Measurements from ENCODE around the gene RAG1. TPM values are rescaled to one million over a fixed set of nuclear protein-coding genes. Genes with fewer than 3 reads are reported as not detected.

Gene RAG1
- polyA plus RNA-seq, 1 donor from 2014 or later, result 0.16 TPM

- Histone ChIP-seq H3F3A (ENCODE audit: insufficient read depth, low read length, poor library complexity, severe bottlenecking) (no peaks in the 10 kb centered on the region), H3K79me2 (replicated peaks; ENCODE audit: insufficient read depth, low read length) (peaks cover 11% of the 10 kb centered on the region), H3K4me2 (ENCODE audit: low read length) (no peak overlapping the region), H3K36me3 (ENCODE audit: insufficient read depth, low read length) (no peaks in the 10 kb centered on the region), H3K27me3 (ENCODE audit: insufficient read depth, low read depth, low read length) (no peaks in the 10 kb centered on the region), H3K27ac (ENCODE audit: low read length) (no peak overlapping the region), H3K9me3 (ENCODE audit: low read length) (no peaks in the 10 kb centered on the region), H3K9me2 (ENCODE audit: insufficient read depth, low read length) (no peaks in the 10 kb centered on the region), H2AFZ (ENCODE audit: low read depth, low read length) (no peak overlapping the region), H4K20me1 (ENCODE audit: insufficient read depth) (no peaks in the 10 kb centered on the region), H3K9ac (ENCODE audit: low read length) (no peak overlapping the region), H3K4me3 (ENCODE audit: low read length) (peak overlapping the region; percentile 1)
- TF ChIP-seq, protein P1, sequence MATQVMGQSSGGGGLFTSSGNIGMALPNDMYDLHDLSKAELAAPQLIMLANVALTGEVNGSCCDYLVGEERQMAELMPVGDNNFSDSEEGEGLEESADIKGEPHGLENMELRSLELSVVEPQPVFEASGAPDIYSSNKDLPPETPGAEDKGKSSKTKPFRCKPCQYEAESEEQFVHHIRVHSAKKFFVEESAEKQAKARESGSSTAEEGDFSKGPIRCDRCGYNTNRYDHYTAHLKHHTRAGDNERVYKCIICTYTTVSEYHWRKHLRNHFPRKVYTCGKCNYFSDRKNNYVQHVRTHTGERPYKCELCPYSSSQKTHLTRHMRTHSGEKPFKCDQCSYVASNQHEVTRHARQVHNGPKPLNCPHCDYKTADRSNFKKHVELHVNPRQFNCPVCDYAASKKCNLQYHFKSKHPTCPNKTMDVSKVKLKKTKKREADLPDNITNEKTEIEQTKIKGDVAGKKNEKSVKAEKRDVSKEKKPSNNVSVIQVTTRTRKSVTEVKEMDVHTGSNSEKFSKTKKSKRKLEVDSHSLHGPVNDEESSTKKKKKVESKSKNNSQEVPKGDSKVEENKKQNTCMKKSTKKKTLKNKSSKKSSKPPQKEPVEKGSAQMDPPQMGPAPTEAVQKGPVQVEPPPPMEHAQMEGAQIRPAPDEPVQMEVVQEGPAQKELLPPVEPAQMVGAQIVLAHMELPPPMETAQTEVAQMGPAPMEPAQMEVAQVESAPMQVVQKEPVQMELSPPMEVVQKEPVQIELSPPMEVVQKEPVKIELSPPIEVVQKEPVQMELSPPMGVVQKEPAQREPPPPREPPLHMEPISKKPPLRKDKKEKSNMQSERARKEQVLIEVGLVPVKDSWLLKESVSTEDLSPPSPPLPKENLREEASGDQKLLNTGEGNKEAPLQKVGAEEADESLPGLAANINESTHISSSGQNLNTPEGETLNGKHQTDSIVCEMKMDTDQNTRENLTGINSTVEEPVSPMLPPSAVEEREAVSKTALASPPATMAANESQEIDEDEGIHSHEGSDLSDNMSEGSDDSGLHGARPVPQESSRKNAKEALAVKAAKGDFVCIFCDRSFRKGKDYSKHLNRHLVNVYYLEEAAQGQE (IDR thresholded peaks at IDR 0.05; ENCODE audit: borderline replicate concordance), result no peak
- no peak for TF ChIP-seq CTCF (IDR thresholded peaks at IDR 0.05; ENCODE audit: poor library complexity, severe bottlenecking)
- TF ChIP-seq EZH2 (IDR thresholded peaks at IDR 0.05; ENCODE audit: borderline replicate concordance, insufficient read depth, low read length, poor library complexity, severe bottlenecking), result no peak
- TF ChIP-seq EP300 (conservative IDR thresholded peaks at IDR 0.05; ENCODE audit: poor library complexity, severe bottlenecking), result no peak
- no peak for TF ChIP-seq TAF1 (IDR thresholded peaks at IDR 0.05; ENCODE audit: low read depth)
- no peak for TF ChIP-seq RAD21 (conservative IDR thresholded peaks at IDR 0.05)
- TF ChIP-seq SMC3 (conservative IDR thresholded peaks at IDR 0.05; ENCODE audit: poor library complexity), result no peak
- no peak for TF ChIP-seq MXI1 (conservative IDR thresholded peaks at IDR 0.05; ENCODE audit: poor library complexity, severe bottlenecking)
- no peak for TF ChIP-seq POLR2AphosphoS5 (IDR thresholded peaks at IDR 0.05)
These were observed 29.1 kb downstream of the RAG1 start for GRCh38 chr11:36596880-36597279.

- H2AFZ ChIP-seq (ENCODE audit: low read depth, low read length), result no peak within 1 kb of the TSS
- H3K4me2 ChIP-seq (ENCODE audit: low read length), result no peak within 1 kb of the TSS
- H3K27ac ChIP-seq (ENCODE audit: low read length), result no peak within 1 kb of the TSS
- H3K27me3 ChIP-seq (ENCODE audit: insufficient read depth, low read depth, low read length), result no peaks in the 10 kb centered on the region
- no peak within 1 kb of the TSS for H3K4me3 ChIP-seq (ENCODE audit: low read length)
- no peaks in the 10 kb centered on the region for H4K20me1 ChIP-seq (ENCODE audit: insufficient read depth)
- no peaks in the 10 kb centered on the region for H3F3A ChIP-seq (ENCODE audit: insufficient read depth, low read length, poor library complexity, severe bottlenecking)
- H3K9ac ChIP-seq (ENCODE audit: low read length), result no peak within 1 kb of the TSS
- H3K9me3 ChIP-seq (ENCODE audit: low read length), result no peaks in the 10 kb centered on the region
- H3K79me2 ChIP-seq (replicated peaks; ENCODE audit: insufficient read depth, low read length), result peaks cover 11% of the 10 kb centered on the region
- no peaks in the 10 kb centered on the region for H3K36me3 ChIP-seq (ENCODE audit: insufficient read depth, low read length)
- no peaks in the 10 kb centered on the region for H3K9me2 ChIP-seq (ENCODE audit: insufficient read depth, low read length)
- no peak for TF ChIP-seq SMC3 (conservative IDR thresholded peaks at IDR 0.05; ENCODE audit: poor library complexity)
- no peak for TF ChIP-seq EZH2 (IDR thresholded peaks at IDR 0.05; ENCODE audit: borderline replicate concordance, insufficient read depth, low read length, poor library complexity, severe bottlenecking)
- TF ChIP-seq EP300 (conservative IDR thresholded peaks at IDR 0.05; ENCODE audit: poor library complexity, severe bottlenecking), result no peak
- no peak for TF ChIP-seq RAD21 (conservative IDR thresholded peaks at IDR 0.05)
- TF ChIP-seq MXI1 (conservative IDR thresholded peaks at IDR 0.05; ENCODE audit: poor library complexity, severe bottlenecking), result no peak
- TF ChIP-seq TAF1 (IDR thresholded peaks at IDR 0.05; ENCODE audit: low read depth), result no peak
- TF ChIP-seq, protein P1 (IDR thresholded peaks at IDR 0.05; ENCODE audit: borderline replicate concordance), result no peak
- TF ChIP-seq CTCF (IDR thresholded peaks at IDR 0.05; ENCODE audit: poor library complexity, severe bottlenecking), result no peak
- no peak for TF ChIP-seq POLR2AphosphoS5 (IDR thresholded peaks at IDR 0.05)
These were observed 30.2 kb downstream of the RAG1 start, which contains the start of gene RAG2 for GRCh38 chr11:36598051-36598450. TSS of gene RAG2 (minus strand) at chr11:36598236. CDS start at chr11:36594168, 4,068 bp downstream.
